Epithelial cell of proximal tubule (primary cell): Measurements from ENCODE around the gene KRTAP19-8. TPM values are rescaled to one million over a fixed set of nuclear protein-coding genes. Genes with fewer than 3 reads are reported as not detected.

Experiments used
- DNase-seq: peaks from one replicate; pipeline ENCODE4 v3.0.0-alpha.2; 2011; ENCODE audit warnings: low read depth
- H3K4me3 ChIP-seq: 2 replicates; pipeline ENCODE4 v1.5.1; 2011; ENCODE audit warnings: low read depth, mild to moderate bottlenecking, low read length
- CTCF ChIP-seq: conservative IDR thresholded peaks from 2 replicates; pipeline ENCODE4 v1.5.1; 2012; ENCODE audit warnings: low read depth, mild to moderate bottlenecking, low read length
- total RNA-seq: library from RNA; depleted of rRNA; stranded (reverse); fragments of >200 nt; gene quantifications from 2 replicates; pipeline ENCODE4 v1.2.3, GENCODE V29; 2015

The KRTAP19-8 gene
- not detected in 2 replicates for total RNA-seq

GRCh38 chr21:31038376-31038775 is at the start of gene KRTAP19-8:
Gene KRTAP19-8 (minus strand): TSS chr21:31038476. CDS start chr21:31038443, 33 bp downstream.
- no peak for DNase-seq
- no peak within 1 kb of the TSS for H3K4me3 ChIP-seq
- TF ChIP-seq CTCF: no peak

GRCh38 chr21:31087639-31088473 is 49.6 kb upstream of the KRTAP19-8 start:
- no peak for DNase-seq
- no peak overlapping the region for H3K4me3 ChIP-seq
- no peak for TF ChIP-seq CTCF

GRCh38 chr21:31084689-31085088 is 46.4 kb upstream of the KRTAP19-8 start:
- H3K4me3 ChIP-seq: no peak overlapping the region
- TF ChIP-seq CTCF: no peak
- DNase-seq: no peak

- no peak for DNase-seq
- no peak for TF ChIP-seq CTCF
- no peak overlapping the region for H3K4me3 ChIP-seq
Measured at GRCh38 chr21:31078796-31079195, 40.5 kb upstream of the KRTAP19-8 start.

- no peak for TF ChIP-seq CTCF
- no peak for DNase-seq
- H3K4me3 ChIP-seq: no peak overlapping the region
Measured at GRCh38 chr21:31078216-31078615, 39.9 kb upstream of the KRTAP19-8 start.

- H3K4me3 ChIP-seq: no peak overlapping the region
- no peak for DNase-seq
- TF ChIP-seq CTCF: no peak
Measured at GRCh38 chr21:31075848-31076247, 37.6 kb upstream of the KRTAP19-8 start.

- TF ChIP-seq CTCF: no peak
- no peak for DNase-seq
- H3K4me3 ChIP-seq: no peak overlapping the region
Measured at GRCh38 chr21:31072533-31072932, 34.3 kb upstream of the KRTAP19-8 start.
